ENCODE measurements around the gene NOL12. TPM values are rescaled to one million over a fixed set of nuclear protein-coding genes. Genes with fewer than 3 reads are reported as not detected.

Gene NOL12
- total RNA-seq, 1 experiment from 2014 or later: 30.4 TPM

DNA sequence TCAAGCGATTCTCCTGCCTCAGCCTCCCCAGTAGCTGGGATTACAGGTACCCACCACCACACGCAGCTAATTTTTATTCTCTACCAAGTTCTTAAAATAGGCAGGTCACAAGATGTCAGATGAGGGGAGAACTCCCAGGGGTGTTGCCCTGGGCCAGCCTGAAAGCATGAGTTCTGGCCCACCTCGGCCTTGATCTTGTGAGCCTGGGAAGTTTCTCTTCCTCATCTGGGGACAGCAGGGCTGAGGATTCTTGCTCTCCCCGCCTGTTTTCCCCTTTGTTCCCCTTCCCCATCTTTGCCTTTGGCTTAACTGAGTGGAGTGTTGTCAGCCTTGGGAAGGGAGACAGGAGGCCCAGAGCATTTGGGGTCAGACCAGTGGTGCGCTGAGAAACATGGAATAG, 24.1 kb upstream of the NOL12 start:
- Histone ChIP-seq H4K8ac (replicated peaks; ENCODE audit: insufficient read length, low read depth, low read length) (no peak overlapping the region), H3K27ac (ENCODE audit: insufficient read length, low read depth, low read length) (no peak overlapping the region), H3K23ac (ENCODE audit: insufficient read length, low read depth, low read length) (no peak overlapping the region), H2BK15ac (ENCODE audit: low read depth, low read length) (no peak overlapping the region), H2BK120ac (ENCODE audit: low read depth, low read length, poor library complexity, severe bottlenecking) (no peak overlapping the region), H3K27me3 (ENCODE audit: insufficient read depth, low read length) (no peaks in the 10 kb centered on the region), H3K9ac (ENCODE audit: extremely low read depth, insufficient read length, low read length) (no peak overlapping the region), H3K4me1 (ENCODE audit: insufficient read depth, low read length) (peaks cover 2% of the 10 kb centered on the region; the same call in 1 of the 2 replicates), H4K5ac (ENCODE audit: insufficient read length, low read depth, low read length) (no peak overlapping the region), H3K79me2 (ENCODE audit: insufficient read depth, low read length) (peaks cover 27% of the 10 kb centered on the region; the same call in 1 of the 2 replicates), H3K79me1 (ENCODE audit: insufficient read depth, low read depth, low read length, poor library complexity, severe bottlenecking) (peaks cover 15% of the 10 kb centered on the region), H3K9me3 (ENCODE audit: control insufficient read depth, low read depth, low read length) (no peaks in the 10 kb centered on the region), H2AK5ac (ENCODE audit: insufficient read length, low read length) (no peak overlapping the region), H2BK5ac (ENCODE audit: insufficient read length, low read length) (no peak overlapping the region), H3K4ac (ENCODE audit: low read depth, low read length) (no peak overlapping the region), H3T11ph (ENCODE audit: low read length) (no peak overlapping the region), H3K18ac (ENCODE audit: insufficient read length, low read depth, low read length) (no peak overlapping the region), H4K20me1 (ENCODE audit: control insufficient read depth, insufficient read depth, insufficient read length) (no peaks in the 10 kb centered on the region), H3K23me2 (ENCODE audit: insufficient read length, low read depth, low read length, poor library complexity, severe bottlenecking) (peaks cover 7% of the 10 kb centered on the region), H4K91ac (ENCODE audit: insufficient read length, low read depth, low read length) (no peak overlapping the region), H3K14ac (ENCODE audit: insufficient read depth, low read length) (no peak overlapping the region), H2AFZ (ENCODE audit: low read length) (no peak overlapping the region), H2BK12ac (ENCODE audit: insufficient read length, low read depth, low read length) (no peak overlapping the region), H3K56ac (ENCODE audit: insufficient read length, low read depth, low read length) (no peak overlapping the region), H2BK20ac (ENCODE audit: low read depth, low read length, poor library complexity, severe bottlenecking) (no peak overlapping the region), H3K4me2 (ENCODE audit: insufficient read depth, insufficient read length, low read length) (no peak overlapping the region)
- no CpG with 5 or more reads among the region's 5 CpGs for WGBS (ENCODE audit: extremely low coverage, insufficient read length, low lambda C conversion rate)
- TF ChIP-seq, protein P1, sequence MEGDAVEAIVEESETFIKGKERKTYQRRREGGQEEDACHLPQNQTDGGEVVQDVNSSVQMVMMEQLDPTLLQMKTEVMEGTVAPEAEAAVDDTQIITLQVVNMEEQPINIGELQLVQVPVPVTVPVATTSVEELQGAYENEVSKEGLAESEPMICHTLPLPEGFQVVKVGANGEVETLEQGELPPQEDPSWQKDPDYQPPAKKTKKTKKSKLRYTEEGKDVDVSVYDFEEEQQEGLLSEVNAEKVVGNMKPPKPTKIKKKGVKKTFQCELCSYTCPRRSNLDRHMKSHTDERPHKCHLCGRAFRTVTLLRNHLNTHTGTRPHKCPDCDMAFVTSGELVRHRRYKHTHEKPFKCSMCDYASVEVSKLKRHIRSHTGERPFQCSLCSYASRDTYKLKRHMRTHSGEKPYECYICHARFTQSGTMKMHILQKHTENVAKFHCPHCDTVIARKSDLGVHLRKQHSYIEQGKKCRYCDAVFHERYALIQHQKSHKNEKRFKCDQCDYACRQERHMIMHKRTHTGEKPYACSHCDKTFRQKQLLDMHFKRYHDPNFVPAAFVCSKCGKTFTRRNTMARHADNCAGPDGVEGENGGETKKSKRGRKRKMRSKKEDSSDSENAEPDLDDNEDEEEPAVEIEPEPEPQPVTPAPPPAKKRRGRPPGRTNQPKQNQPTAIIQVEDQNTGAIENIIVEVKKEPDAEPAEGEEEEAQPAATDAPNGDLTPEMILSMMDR (conservative IDR thresholded peaks at IDR 0.05): no peak
- Mint-ChIP-seq H3K27ac (0 out of 7 replicates have a peak overlapping the region, but pooled peaks of 1 of the 3 experiments have one; percentile 5), H3K27me3 (ENCODE audit: low read depth) (no peaks in the 10 kb centered on the region), H3K4me3 (no peak overlapping the region), H3K4me1 (peaks cover 22 to 23% of the 10 kb centered on the region in 2 experiments), H3K36me3 (ENCODE audit: insufficient read depth in 1 of 3, low read depth in 3 of 3) (peaks cover 13 to 34% (median 32%) of the 10 kb centered on the region in 3 experiments; a peak in 6 of 7 replicates), H3K9me3 (no peaks in the 10 kb centered on the region)
- no peak for DNase-seq

Data from H9 (cell line).